Effector memory CD8-positive, alpha-beta T cell (primary cell): ENCODE results near the gene NHERF1.

Source experiments
- ATAC-seq: fragments of 150-1000 bp; cut with Tn5 transposase; replicated peaks from 2 replicates; pipeline ENCODE4 v1.10.0; 2021; ENCODE audit warnings: mild to moderate bottlenecking, moderate library complexity
- DNase-seq, 3 experiments: peaks; one replicate each; pipeline ENCODE4 v3.0.0; 2021
- H3K27ac Mint-ChIP-seq, 2 donors: one replicate each; pipeline ENCODE4 v1.8.0; 2022; ENCODE audit warnings: mild to moderate bottlenecking in 2 of 2, mixed read lengths in 2 of 2, moderate library complexity in 2 of 2
- H3K27me3 Mint-ChIP-seq, 2 donors: one replicate each; pipeline ENCODE4 v1.8.0; 2022; ENCODE audit warnings: mixed read lengths in 2 of 2
- H3K36me3 Mint-ChIP-seq: one replicate; pipeline ENCODE4 v1.8.0; 2022; ENCODE audit warnings: mild to moderate bottlenecking, moderate library complexity, mixed read lengths; ENCODE audit not compliant: insufficient read depth
- H3K4me1 Mint-ChIP-seq, 2 donors: one replicate each; pipeline ENCODE4 v1.8.0; 2022; ENCODE audit warnings: low read depth in 2 of 2, mixed read lengths in 2 of 2
- H3K4me3 Mint-ChIP-seq, 2 donors: one replicate each; pipeline ENCODE4 v1.8.0; 2022; ENCODE audit warnings: mild to moderate bottlenecking in 2 of 2, mixed read lengths in 2 of 2, moderate library complexity in 2 of 2
- H3K9me3 Mint-ChIP-seq, 2 donors: one replicate each; pipeline ENCODE4 v1.8.0; 2022; ENCODE audit warnings: mixed read lengths in 2 of 2

Gene NHERF1

DNA sequence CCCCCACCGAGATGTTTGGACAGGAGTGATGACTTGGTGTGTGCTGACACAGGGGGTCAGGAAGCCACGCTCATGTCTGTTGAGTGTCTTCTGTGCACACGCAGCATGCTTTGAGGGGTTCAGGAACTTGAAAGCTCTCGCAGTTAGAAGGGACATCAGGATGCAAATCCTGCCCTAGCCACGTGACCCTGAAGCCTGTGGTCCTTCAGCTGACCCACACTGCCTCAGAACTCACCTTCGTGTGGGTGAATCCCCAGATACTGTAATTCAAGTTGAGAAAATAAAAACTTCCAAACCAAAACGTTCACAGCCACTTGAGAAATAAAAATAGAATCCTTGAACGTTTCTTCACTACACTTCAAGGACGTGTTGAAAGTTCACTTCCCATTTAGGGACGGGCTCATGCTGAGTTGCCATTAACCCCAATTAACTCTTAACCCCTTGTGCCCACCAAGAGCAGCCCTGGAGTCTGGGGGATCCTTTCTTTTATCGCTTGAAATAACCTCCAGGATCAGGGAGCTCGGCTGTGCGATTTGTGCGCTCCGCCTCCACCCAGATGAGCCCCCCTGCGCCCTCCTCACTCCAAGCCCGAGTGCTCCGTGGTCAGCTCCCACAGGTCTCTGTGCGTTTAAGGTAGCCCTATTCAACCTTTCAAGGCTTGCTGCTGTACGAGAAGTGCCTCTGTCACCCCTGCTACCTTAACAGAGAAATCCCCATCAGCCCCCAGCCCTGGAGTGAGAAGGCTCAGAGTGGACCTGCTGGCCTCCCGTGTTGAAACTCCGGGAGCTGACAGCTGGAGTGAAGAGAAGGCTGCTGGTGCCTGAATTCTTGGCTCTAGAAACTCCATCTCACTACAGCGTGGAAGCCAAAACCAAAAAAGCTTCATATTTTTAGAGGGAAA, 63.9 kb downstream of the NHERF1 start:
- Mint-ChIP-seq H3K9me3 (no peaks in the 10 kb centered on the region), H3K36me3 (peaks cover 7% of the 10 kb centered on the region), H3K27ac (no peak overlapping the region), H3K4me3 (no peak overlapping the region), H3K27me3 (no peaks in the 10 kb centered on the region), H3K4me1 (peaks cover under 1 to 8% of the 10 kb centered on the region in 2 donors)
- ATAC-seq = no peak
- no peak for DNase-seq

GRCh38 chr17:74814453-74814852, 66.0 kb downstream of the NHERF1 start:
- Mint-ChIP-seq H3K4me3 (no peak overlapping the region), H3K4me1 (peaks cover 0 to 8% of the 10 kb centered on the region in 2 donors), H3K27me3 (no peaks in the 10 kb centered on the region), H3K36me3 (peaks cover 16% of the 10 kb centered on the region), H3K9me3 (no peaks in the 10 kb centered on the region), H3K27ac (no peak overlapping the region)
- ATAC-seq = no peak
- no peak for DNase-seq

- H3K4me3 Mint-ChIP-seq = no peak overlapping the region
- H3K27ac Mint-ChIP-seq = no peak overlapping the region
- DNase-seq = no peak
- H3K36me3 Mint-ChIP-seq = peaks cover 16% of the 10 kb centered on the region
- peaks cover 0 to 8% of the 10 kb centered on the region in 2 donors for H3K4me1 Mint-ChIP-seq
- no peaks in the 10 kb centered on the region for H3K27me3 Mint-ChIP-seq
- no peak for ATAC-seq
- no peaks in the 10 kb centered on the region for H3K9me3 Mint-ChIP-seq
Observed at GRCh38 chr17:74815067-74815466, 66.6 kb downstream of the NHERF1 start.

DNA sequence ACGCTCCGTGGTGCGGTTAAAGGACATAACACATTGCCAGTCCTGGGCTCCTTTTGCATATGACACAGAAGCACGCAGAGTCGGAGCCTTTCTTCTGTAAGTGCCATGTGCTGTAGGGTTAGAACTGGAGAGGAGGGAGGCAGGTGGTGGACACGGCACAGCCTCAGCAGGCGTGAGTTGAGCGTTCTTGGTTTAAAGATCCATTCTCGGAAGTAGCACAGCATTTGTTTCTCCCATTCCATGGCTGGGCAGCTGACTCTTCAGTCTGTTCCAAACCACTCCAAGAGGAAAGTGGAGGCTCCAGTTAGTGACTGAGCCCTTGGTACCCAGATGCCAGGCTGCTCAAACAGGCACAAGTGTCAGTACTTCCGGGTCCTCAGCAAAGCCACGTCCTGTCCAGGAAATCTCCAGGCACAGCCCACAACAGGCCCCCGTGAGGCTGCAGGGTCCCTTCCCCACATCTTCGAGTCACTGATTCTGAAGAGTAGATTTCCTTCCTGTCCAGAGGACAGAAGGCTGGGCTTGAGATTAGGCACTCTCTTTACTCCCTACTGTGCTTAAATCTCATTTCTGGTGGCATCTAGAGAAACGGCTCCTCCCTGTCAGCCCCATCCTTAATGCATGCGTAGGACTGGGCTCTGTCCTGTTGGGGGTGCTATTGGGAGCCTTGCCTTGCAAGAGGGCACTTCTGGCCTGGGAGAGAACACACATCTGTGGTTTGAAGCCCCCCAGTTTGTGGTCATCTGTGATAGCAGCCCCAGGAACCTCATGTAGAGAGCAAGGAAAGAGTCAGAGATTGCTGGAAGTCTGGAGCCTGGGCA, 67.3 kb downstream of the NHERF1 start:
- Mint-ChIP-seq H3K27ac (peak overlapping the region in 1 of 2 donors; percentile 20), H3K9me3 (no peaks in the 10 kb centered on the region), H3K4me1 (peaks cover 0 to 8% of the 10 kb centered on the region in 2 donors), H3K27me3 (no peaks in the 10 kb centered on the region), H3K4me3 (no peak overlapping the region), H3K36me3 (peaks cover 19% of the 10 kb centered on the region)
- DNase-seq = no peak
- no peak for ATAC-seq

DNA sequence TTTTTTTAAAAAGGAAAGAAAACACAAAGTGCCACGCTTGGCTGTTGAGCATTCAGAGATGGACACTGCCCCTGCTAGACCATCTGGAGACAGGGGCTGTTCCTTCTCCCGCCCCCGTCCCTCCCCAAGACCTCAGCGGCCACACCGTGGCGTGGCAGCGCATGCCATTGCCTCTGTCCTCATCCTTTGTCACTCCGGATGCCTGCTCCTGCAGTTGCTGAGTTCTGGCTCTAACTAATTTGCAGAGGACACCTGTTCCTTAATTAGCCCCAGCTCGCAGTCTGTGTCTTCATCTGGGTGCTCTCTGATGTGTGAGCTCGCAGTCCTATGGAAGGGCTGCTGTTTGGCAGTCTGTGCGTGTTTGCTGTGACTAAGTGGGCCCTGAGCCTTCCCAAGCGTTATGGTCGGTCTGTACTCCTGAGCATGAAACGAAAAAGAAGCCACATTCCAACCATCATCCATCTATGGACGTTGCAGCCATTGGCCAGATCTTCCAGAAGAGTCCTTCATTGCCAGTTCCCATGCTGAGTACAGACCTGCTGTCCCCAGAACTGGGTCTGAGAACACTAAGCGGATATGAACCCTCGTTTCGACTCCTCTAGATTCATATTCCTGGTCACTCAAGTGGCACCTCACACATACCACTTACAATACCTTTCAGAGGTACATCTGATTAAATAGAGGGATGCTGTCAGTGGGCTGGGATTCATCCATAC, 68.6 kb downstream of the NHERF1 start:
- H3K27ac Mint-ChIP-seq = no peak overlapping the region
- DNase-seq (no peak), ATAC-seq (no peak)
- H3K4me1 Mint-ChIP-seq = peaks cover 3 to 8% of the 10 kb centered on the region in 2 donors
- H3K36me3 Mint-ChIP-seq = peaks cover 25% of the 10 kb centered on the region
- no peak overlapping the region for H3K4me3 Mint-ChIP-seq
- H3K27me3 Mint-ChIP-seq = no peaks in the 10 kb centered on the region
- H3K9me3 Mint-ChIP-seq = no peaks in the 10 kb centered on the region

- Mint-ChIP-seq H3K27ac (no peak overlapping the region), H3K9me3 (no peaks in the 10 kb centered on the region), H3K36me3 (peaks cover 24% of the 10 kb centered on the region), H3K4me1 (peaks cover 3 to 8% of the 10 kb centered on the region in 2 donors), H3K27me3 (no peaks in the 10 kb centered on the region), H3K4me3 (no peak overlapping the region)
- DNase-seq (no peak), ATAC-seq (no peak)
Observed at GRCh38 chr17:74818291-74818938, 70.0 kb downstream of the NHERF1 start.
